OCI-LY7 (cell line): Measurements from ENCODE around the gene ACOXL. TPM values are rescaled to one million over a fixed set of nuclear protein-coding genes. Genes with fewer than 3 reads are reported as not detected.

Experiments
- BruUV-seq: library from RNA; stranded (reverse); fragments of 400-500 nt; replicated peaks from 2 replicates; lab custom pipeline; 2021; lab: Mats Ljungman, UMichigan
- CTCF ChIA-PET: fragments of 300-600 bp; sonication (Branson Sonifier 250); formaldehyde crosslinking; loops from one replicate; lab custom pipeline; 2022; ENCODE audit warnings: antibody characterized with exemption; ENCODE audit not compliant: unreplicated experiment; lab: Charles Lee
- POLR2A ChIA-PET: fragments of 300-600 bp; sonication (Branson Sonifier 250); formaldehyde crosslinking; loops from one replicate; lab custom pipeline; 2022; ENCODE audit warnings: antibody characterized with exemption; lab: Charles Lee
- DNase-seq: peaks from one replicate; pipeline ENCODE4 v3.0.0-alpha.2; 2015; ENCODE audit warnings: low spot score
- H2AFZ ChIP-seq: fragments of 200-600 bp; sonication (generic), shearing (Covaris generic); 2 replicates; pipeline ENCODE4 v1.6.1; 2014; ENCODE audit warnings: mild to moderate bottlenecking, antibody characterized with exemption, low read length, moderate library complexity
- H3K27ac ChIP-seq: fragments of 200-600 bp; sonication (generic); 2 replicates; pipeline ENCODE4 v1.5.1; 2014; ENCODE audit warnings: mixed run types, low read depth, mild to moderate bottlenecking, moderate library complexity, low read length, inconsistent platforms; ENCODE audit not compliant: poor library complexity, severe bottlenecking
- H3K36me3 ChIP-seq: fragments of 200-600 bp; sonication (generic); 2 replicates; pipeline ENCODE4 v1.6.1; 2014; ENCODE audit warnings: mild to moderate bottlenecking, antibody characterized with exemption, low read length, moderate library complexity, mixed read lengths; ENCODE audit not compliant: insufficient read depth
- H3K4me1 ChIP-seq: fragments of 200-600 bp; sonication (generic); 2 replicates; pipeline ENCODE4 v1.5.1; 2014; ENCODE audit warnings: mild to moderate bottlenecking, low read length; ENCODE audit not compliant: insufficient read depth, poor library complexity, severe bottlenecking
- H3K4me2 ChIP-seq: fragments of 200-600 bp; sonication (generic); 2 replicates; pipeline ENCODE4 v1.6.1; 2014; ENCODE audit warnings: mild to moderate bottlenecking, low read length
- H3K4me3 ChIP-seq: fragments of 200-600 bp; sonication (generic); 2 replicates; pipeline ENCODE4 v1.5.1; 2014; ENCODE audit warnings: mild to moderate bottlenecking, low read depth, low read length; ENCODE audit not compliant: poor library complexity, severe bottlenecking
- H3K79me2 ChIP-seq: fragments of 200-600 bp; sonication (generic); 2 replicates; pipeline ENCODE4 v1.6.1; 2016; ENCODE audit warnings: low read depth, mild to moderate bottlenecking, low read length, moderate library complexity, mixed read lengths; ENCODE audit not compliant: insufficient read depth
- H3K9me2 ChIP-seq: fragments of 200-600 bp; sonication (generic); 2 replicates; pipeline ENCODE4 v1.6.1; 2016; ENCODE audit warnings: mild to moderate bottlenecking, low read length, mixed read lengths; ENCODE audit not compliant: insufficient read depth
- H3K9me3 ChIP-seq: fragments of 200-600 bp; sonication (generic); 2 replicates; pipeline ENCODE4 v1.6.1; 2014; ENCODE audit warnings: mild to moderate bottlenecking, mixed run types, low read length, mixed read lengths
- H4K20me1 ChIP-seq: fragments of 200-600 bp; sonication (generic); 2 replicates; pipeline ENCODE4 v1.6.1; 2014; ENCODE audit warnings: mild to moderate bottlenecking, antibody characterized with exemption, low read length, moderate library complexity, mixed read lengths; ENCODE audit not compliant: insufficient read depth
- EZH2phosphoT487 ChIP-seq: fragments of 200-600 bp; sonication (generic); IDR thresholded peaks from 2 replicates; pipeline ENCODE4 v1.6.1; 2018; ENCODE audit warnings: low read depth, borderline replicate concordance, mild to moderate bottlenecking, mixed run types, antibody characterized with exemption, low read length, moderate library complexity, mixed read lengths
- intact Hi-C: fragments of 100-400 bp; cut with micrococcal nuclease; formaldehyde crosslinking; loops from one replicate; pipeline ENCODE4 v1.10.0; 2022; ENCODE audit not compliant: unreplicated experiment
- total RNA-seq, 2 experiments: library from RNA; depleted of rRNA in 1 of 2; stranded (reverse); fragments of >200 nt in 1 of 2; shearing (Covaris generic) in 1 of 2; gene quantifications; 2 replicates each; pipeline ENCODE4 v1.2.3, GENCODE V29; 2014 to 2022
- TF ChIP-seq, protein P1 (sequence below): fragments of 200-600 bp; sonication (generic); conservative IDR thresholded peaks from 2 replicates; pipeline ENCODE4 v1.5.1; 2014; ENCODE audit warnings: mild to moderate bottlenecking, antibody characterized with exemption, low read length, moderate library complexity, mixed read lengths

ACOXL gene
- total RNA-seq, 2 experiments from 2014 or later: 1.4 TPM; not detected in 1

GRCh38 chr2:110866045-110866444, 133.7 kb downstream of the ACOXL start:
- ChIA-PET CTCF (no interaction called here), POLR2A (no interaction called here)
- no peaks in the 10 kb centered on the region for H4K20me1 ChIP-seq
- no peak overlapping the region for H2AFZ ChIP-seq
- no peak for TF ChIP-seq EZH2phosphoT487
- TF ChIP-seq, protein P1, sequence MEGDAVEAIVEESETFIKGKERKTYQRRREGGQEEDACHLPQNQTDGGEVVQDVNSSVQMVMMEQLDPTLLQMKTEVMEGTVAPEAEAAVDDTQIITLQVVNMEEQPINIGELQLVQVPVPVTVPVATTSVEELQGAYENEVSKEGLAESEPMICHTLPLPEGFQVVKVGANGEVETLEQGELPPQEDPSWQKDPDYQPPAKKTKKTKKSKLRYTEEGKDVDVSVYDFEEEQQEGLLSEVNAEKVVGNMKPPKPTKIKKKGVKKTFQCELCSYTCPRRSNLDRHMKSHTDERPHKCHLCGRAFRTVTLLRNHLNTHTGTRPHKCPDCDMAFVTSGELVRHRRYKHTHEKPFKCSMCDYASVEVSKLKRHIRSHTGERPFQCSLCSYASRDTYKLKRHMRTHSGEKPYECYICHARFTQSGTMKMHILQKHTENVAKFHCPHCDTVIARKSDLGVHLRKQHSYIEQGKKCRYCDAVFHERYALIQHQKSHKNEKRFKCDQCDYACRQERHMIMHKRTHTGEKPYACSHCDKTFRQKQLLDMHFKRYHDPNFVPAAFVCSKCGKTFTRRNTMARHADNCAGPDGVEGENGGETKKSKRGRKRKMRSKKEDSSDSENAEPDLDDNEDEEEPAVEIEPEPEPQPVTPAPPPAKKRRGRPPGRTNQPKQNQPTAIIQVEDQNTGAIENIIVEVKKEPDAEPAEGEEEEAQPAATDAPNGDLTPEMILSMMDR: no peak
- intact Hi-C loops: no loop called here
- H3K36me3 ChIP-seq: no peaks in the 10 kb centered on the region
- no peak overlapping the region for H3K27ac ChIP-seq
- no peaks in the 10 kb centered on the region for H3K9me2 ChIP-seq
- no peaks in the 10 kb centered on the region for H3K4me1 ChIP-seq
- H3K79me2 ChIP-seq: no peaks in the 10 kb centered on the region
- no TSS peak for BruUV-seq
- H3K4me2 ChIP-seq: no peak overlapping the region
- H3K9me3 ChIP-seq: no peaks in the 10 kb centered on the region
- H3K4me3 ChIP-seq: no peak overlapping the region
- DNase-seq: no peak

DNA sequence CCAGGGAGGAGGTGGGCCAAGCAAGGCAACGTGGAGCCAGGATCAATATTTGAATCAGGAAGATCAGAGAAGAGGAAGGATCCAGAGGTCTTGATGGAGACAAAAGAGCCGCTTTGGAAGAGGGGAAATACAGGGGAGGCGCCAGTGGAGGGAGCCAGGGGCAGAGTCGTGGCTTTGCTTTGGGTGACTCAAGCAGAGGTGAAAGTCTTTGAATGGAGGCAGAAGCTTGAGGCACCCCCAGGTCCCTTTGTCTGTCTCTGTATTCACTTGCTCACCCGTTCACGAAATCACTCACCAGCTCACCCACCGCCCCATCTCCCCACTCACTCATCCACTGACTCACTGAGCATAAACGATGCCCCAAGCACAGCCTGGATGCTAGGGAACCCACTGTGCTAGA, 134.1 kb downstream of the ACOXL start:
- TF ChIP-seq, protein P1: no peak
- no peak for TF ChIP-seq EZH2phosphoT487
- H3K27ac ChIP-seq: no peak overlapping the region
- H3K9me3 ChIP-seq: no peaks in the 10 kb centered on the region
- BruUV-seq: no TSS peak
- no peaks in the 10 kb centered on the region for H3K79me2 ChIP-seq
- no peaks in the 10 kb centered on the region for H3K4me1 ChIP-seq
- no peak overlapping the region for H2AFZ ChIP-seq
- no peaks in the 10 kb centered on the region for H4K20me1 ChIP-seq
- CTCF ChIA-PET: no interaction called here
- H3K9me2 ChIP-seq: no peaks in the 10 kb centered on the region
- no peak overlapping the region for H3K4me3 ChIP-seq
- POLR2A ChIA-PET: no interaction called here
- DNase-seq: no peak
- intact Hi-C loops: no loop called here
- no peak overlapping the region for H3K4me2 ChIP-seq
- no peaks in the 10 kb centered on the region for H3K36me3 ChIP-seq

GRCh38 chr2:110867078-110867477, 134.7 kb downstream of the ACOXL start:
- intact Hi-C loops: no loop called here
- POLR2A ChIA-PET: no interaction called here
- CTCF ChIA-PET: no interaction called here

More at GRCh38 chr2:110867078-110867477, 134.7 kb downstream of the ACOXL start:
- H2AFZ ChIP-seq: no peak overlapping the region
- H3K4me2 ChIP-seq: no peak overlapping the region
- H3K36me3 ChIP-seq: no peaks in the 10 kb centered on the region
- TF ChIP-seq, protein P1: no peak
- TF ChIP-seq EZH2phosphoT487: no peak
- DNase-seq: no peak
- H3K27ac ChIP-seq: no peak overlapping the region
- H3K9me3 ChIP-seq: no peaks in the 10 kb centered on the region
- no TSS peak for BruUV-seq
- no peaks in the 10 kb centered on the region for H3K79me2 ChIP-seq
- no peaks in the 10 kb centered on the region for H4K20me1 ChIP-seq
- no peaks in the 10 kb centered on the region for H3K9me2 ChIP-seq
- H3K4me1 ChIP-seq: no peaks in the 10 kb centered on the region
- H3K4me3 ChIP-seq: no peak overlapping the region
